Inflammatory macrophage (primary cell): ENCODE data around the gene CHRNB2.

Source experiments
- DNase-seq, 2 donors: peaks; one replicate each; pipeline ENCODE4 v3.0.0-alpha.2; 2020 to 2022

Gene CHRNB2

GRCh38 chr1:154611150-154611862 is 43.7 kb downstream of the CHRNB2 start:
- no peak for DNase-seq

GRCh38 chr1:154614247-154614646 is 46.7 kb downstream of the CHRNB2 start:
- no peak for DNase-seq

- DNase-seq: no peak
These were observed 47.3 kb downstream of the CHRNB2 start for GRCh38 chr1:154614901-154615300.

GRCh38 chr1:154615411-154615810 is 47.8 kb downstream of the CHRNB2 start:
- no peak for DNase-seq

- no peak for DNase-seq
These were observed 49.2 kb downstream of the CHRNB2 start for GRCh38 chr1:154616659-154617345.

GRCh38 chr1:154619181-154619948 is 51.8 kb downstream of the CHRNB2 start:
- DNase-seq: no peak

GRCh38 chr1:154620751-154621150 is 53.2 kb downstream of the CHRNB2 start:
- peak; percentile 21 to 49 for DNase-seq

GRCh38 chr1:154621875-154622274 is 54.3 kb downstream of the CHRNB2 start:
- no peak for DNase-seq

GRCh38 chr1:154622503-154623039 is 55.0 kb downstream of the CHRNB2 start:
- no peak for DNase-seq

GRCh38 chr1:154623358-154623757 is 55.8 kb downstream of the CHRNB2 start:
- DNase-seq: peak; percentile 83 to 85

GRCh38 chr1:154624746-154625643 is 57.4 kb downstream of the CHRNB2 start:
- DNase-seq: no peak

GRCh38 chr1:154626456-154627256 is 59.1 kb downstream of the CHRNB2 start:
- peak; percentile 21 to 34 for DNase-seq

GRCh38 chr1:154627257-154628120 is 59.9 kb downstream of the CHRNB2 start:
- peak; percentile 90 for DNase-seq

- DNase-seq: no peak
These were observed 60.5 kb downstream of the CHRNB2 start for GRCh38 chr1:154628121-154628405.

GRCh38 chr1:154629061-154629674 is 61.6 kb downstream of the CHRNB2 start:
- no peak for DNase-seq
